H9 (cell line): Measurements from ENCODE around the gene EDEM2. TPM values are rescaled to one million over a fixed set of nuclear protein-coding genes. Genes with fewer than 3 reads are reported as not detected.
A peak's percentile ranks its signal among the peaks of the same experiment; 100 is the strongest.

ENCODE experiments used
- DNase-seq: peaks from one replicate; pipeline ENCODE4 v3.0.0-alpha.2; 2017
- H2AFZ ChIP-seq: one replicate; pipeline ENCODE4 v1.6.1; 2013; ENCODE audit warnings: mild to moderate bottlenecking, low read length, control low read depth, moderate library complexity
- H2AK5ac ChIP-seq: 2 replicates; pipeline ENCODE4 v1.6.1; 2013; ENCODE audit warnings: low read length, control low read depth, mixed read lengths; ENCODE audit not compliant: insufficient read length
- H2BK120ac ChIP-seq: one replicate; pipeline ENCODE4 v1.6.1; 2013; ENCODE audit warnings: low read depth, mild to moderate bottlenecking, low read length, control low read depth, inconsistent platforms; ENCODE audit not compliant: poor library complexity, severe bottlenecking
- H2BK12ac ChIP-seq: 2 replicates; pipeline ENCODE4 v1.6.1; 2013; ENCODE audit warnings: low read length, control low read depth, mixed read lengths, low read depth; ENCODE audit not compliant: insufficient read length
- H2BK15ac ChIP-seq: 2 replicates; pipeline ENCODE4 v1.6.1; 2013; ENCODE audit warnings: low read depth, low read length, control low read depth
- H2BK20ac ChIP-seq: one replicate; pipeline ENCODE4 v1.6.1; 2013; ENCODE audit warnings: low read depth, mild to moderate bottlenecking, low read length, control low read depth, inconsistent platforms; ENCODE audit not compliant: poor library complexity, severe bottlenecking
- H2BK5ac ChIP-seq: 2 replicates; pipeline ENCODE4 v1.6.1; 2013; ENCODE audit warnings: low read length, control low read depth, mixed read lengths; ENCODE audit not compliant: insufficient read length
- H3K14ac ChIP-seq: 2 replicates; pipeline ENCODE4 v1.6.1; 2013; ENCODE audit warnings: low read length, control low read depth; ENCODE audit not compliant: insufficient read depth
- H3K18ac ChIP-seq: 2 replicates; pipeline ENCODE4 v1.6.1; 2013; ENCODE audit warnings: low read depth, mild to moderate bottlenecking, mixed read lengths, low read length, control low read depth; ENCODE audit not compliant: insufficient read length
- H3K23ac ChIP-seq: 2 replicates; pipeline ENCODE4 v1.6.1; 2013; ENCODE audit warnings: low read length, control low read depth, mixed read lengths, low read depth; ENCODE audit not compliant: insufficient read length
- H3K23me2 ChIP-seq: 2 replicates; pipeline ENCODE4 v1.6.1; 2013; ENCODE audit warnings: low read depth, mild to moderate bottlenecking, mixed read lengths, low read length, control low read depth; ENCODE audit not compliant: insufficient read length, poor library complexity, severe bottlenecking
- H3K27ac ChIP-seq: 2 replicates; pipeline ENCODE4 v1.5.1; 2013; ENCODE audit warnings: low read length, control low read depth, mixed read lengths, low read depth; ENCODE audit not compliant: insufficient read length
- H3K27me3 ChIP-seq: 2 replicates; pipeline ENCODE4 v1.6.1; 2013; ENCODE audit warnings: low read length, control low read depth, inconsistent platforms; ENCODE audit not compliant: insufficient read depth
- H3K4ac ChIP-seq: 2 replicates; pipeline ENCODE4 v1.6.1; 2013; ENCODE audit warnings: low read depth, mild to moderate bottlenecking, control low read depth, inconsistent platforms, low read length, moderate library complexity
- H3K4me1 ChIP-seq: 2 replicates; pipeline ENCODE4 v1.6.1; 2013; ENCODE audit warnings: low read length, control low read depth, inconsistent platforms; ENCODE audit not compliant: insufficient read depth
- H3K4me2 ChIP-seq: 2 replicates; pipeline ENCODE4 v1.6.1; 2013; ENCODE audit warnings: low read length, control low read depth, mixed read lengths; ENCODE audit not compliant: insufficient read length, insufficient read depth
- H3K56ac ChIP-seq: 2 replicates; pipeline ENCODE4 v1.6.1; 2013; ENCODE audit warnings: low read depth, mild to moderate bottlenecking, mixed read lengths, low read length, control low read depth; ENCODE audit not compliant: insufficient read length
- H3K79me1 ChIP-seq: 2 replicates; pipeline ENCODE4 v1.6.1; 2013; ENCODE audit warnings: low read depth, mild to moderate bottlenecking, moderate library complexity, low read length, control low read depth, inconsistent platforms; ENCODE audit not compliant: insufficient read depth, poor library complexity, severe bottlenecking
- H3K79me2 ChIP-seq: 2 replicates; pipeline ENCODE4 v1.6.1; 2013; ENCODE audit warnings: low read length, control low read depth, inconsistent platforms; ENCODE audit not compliant: insufficient read depth
- H3K9ac ChIP-seq: 2 replicates; pipeline ENCODE4 v1.6.1; 2013; ENCODE audit warnings: low read length, control low read depth, mixed read lengths; ENCODE audit not compliant: insufficient read length; ENCODE audit errors: extremely low read depth
- H3K9me3 ChIP-seq: one replicate; pipeline ENCODE4 v1.6.1; 2013; ENCODE audit warnings: low read depth, low read length, inconsistent platforms; ENCODE audit not compliant: control insufficient read depth
- H3T11ph ChIP-seq: one replicate; pipeline ENCODE4 v1.6.1; 2013; ENCODE audit warnings: mild to moderate bottlenecking, low read length, control low read depth, inconsistent platforms
- H4K20me1 ChIP-seq: one replicate; pipeline ENCODE4 v1.6.1; 2013; ENCODE audit not compliant: control insufficient read depth, insufficient read length, insufficient read depth
- H4K5ac ChIP-seq: 2 replicates; pipeline ENCODE4 v1.6.1; 2013; ENCODE audit warnings: low read depth, mild to moderate bottlenecking, mixed read lengths, low read length, control low read depth; ENCODE audit not compliant: insufficient read length
- H4K8ac ChIP-seq: replicated peaks from 2 replicates; pipeline ENCODE4 v1.6.1; 2013; ENCODE audit warnings: low read length, control low read depth, mixed read lengths, low read depth; ENCODE audit not compliant: insufficient read length
- H4K91ac ChIP-seq: 2 replicates; pipeline ENCODE4 v1.6.1; 2013; ENCODE audit warnings: low read depth, mild to moderate bottlenecking, moderate library complexity, mixed read lengths, low read length, control low read depth; ENCODE audit not compliant: insufficient read length
- H3K27ac Mint-ChIP-seq, 3 experiments: 2 replicates in 2 of 3; 3 replicates in 1 of 3; pipeline ENCODE4 v1.8.0; 2020 to 2021; ENCODE audit warnings: mixed read lengths in 3 of 3, mild to moderate bottlenecking in 1 of 3, moderate library complexity in 1 of 3
- H3K27me3 Mint-ChIP-seq: 2 replicates; pipeline ENCODE4 v1.8.0; 2021; ENCODE audit warnings: low read depth, mild to moderate bottlenecking, moderate library complexity, mixed read lengths
- H3K36me3 Mint-ChIP-seq, 3 experiments: 2 replicates in 2 of 3; 3 replicates in 1 of 3; pipeline ENCODE4 v1.8.0; 2020 to 2021; ENCODE audit warnings: low read depth in 3 of 3, mixed read lengths in 3 of 3; ENCODE audit not compliant: insufficient read depth in 1 of 3
- H3K4me1 Mint-ChIP-seq, 2 experiments: 2 replicates each; pipeline ENCODE4 v1.8.0; 2020; ENCODE audit warnings: mixed read lengths in 2 of 2
- H3K4me3 Mint-ChIP-seq, 2 experiments: 2 replicates in 1 of 2; 3 replicates in 1 of 2; pipeline ENCODE4 v1.8.0; 2020 to 2021; ENCODE audit warnings: mild to moderate bottlenecking in 2 of 2, mixed read lengths in 2 of 2, moderate library complexity in 1 of 2
- H3K9me3 Mint-ChIP-seq, 2 experiments: 2 replicates in 1 of 2; 3 replicates in 1 of 2; pipeline ENCODE4 v1.8.0; 2020; ENCODE audit warnings: mild to moderate bottlenecking in 2 of 2, mixed read lengths in 2 of 2, moderate library complexity in 1 of 2
- CTCF ChIP-seq: fragments of 200-600 bp; sonication (generic); conservative IDR thresholded peaks from 3 replicates; pipeline ENCODE4 v1.8.0; 2021; ENCODE audit warnings: antibody characterized with exemption, mild to moderate bottlenecking
- WGBS: extraction: QIAGEN DNeasy Blood & Tissue Kit; methylation state at CpG from one replicate; pipeline ENCODE4 v1.1.7; 2013; ENCODE audit warnings: missing lambda C conversion rate, low lambda C conversion rate, mixed read lengths; ENCODE audit not compliant: insufficient read length; ENCODE audit errors: extremely low coverage; 5-methylcytosine and 5-hydroxymethylcytosine counted together
- total RNA-seq: library from RNA; stranded (reverse); gene quantifications from 2 replicates; pipeline ENCODE4 v1.2.1, GENCODE V29; 2021

The EDEM2 gene
- total RNA-seq, 1 experiment from 2014 or later: 27.8 TPM

- peaks cover 0 to 39% (median 28%) of the 10 kb centered on the region in 3 experiments; a peak in 6 of 7 replicates for H3K36me3 Mint-ChIP-seq
- no peak overlapping the region for H2BK15ac ChIP-seq
- no peak overlapping the region for H4K5ac ChIP-seq
- TF ChIP-seq CTCF: peak; percentile 91
- no peaks in the 10 kb centered on the region for H3K27me3 ChIP-seq
- H3K4me3 Mint-ChIP-seq: peak overlapping the region; percentile 14 to 27; a peak in 3 of 5 replicates
- H3K14ac ChIP-seq: no peak overlapping the region
- no peak overlapping the region for H2BK12ac ChIP-seq
- WGBS: no CpG with 5 or more reads among the region's 2 CpGs
- no peak overlapping the region for H3K9ac ChIP-seq
- H3K56ac ChIP-seq: no peak overlapping the region
- peak overlapping the region in 1 of 3 experiments; percentile 70; a peak in 2 of 7 replicates for H3K27ac Mint-ChIP-seq
- no peak overlapping the region for H3K18ac ChIP-seq
- H3T11ph ChIP-seq: no peak overlapping the region
- H3K23me2 ChIP-seq: no peaks in the 10 kb centered on the region
- no peak overlapping the region for H3K4ac ChIP-seq
- no peak overlapping the region for H2AK5ac ChIP-seq
- no peak overlapping the region for H3K23ac ChIP-seq
- H2AFZ ChIP-seq: no peak overlapping the region
- DNase-seq: no peak
- H4K20me1 ChIP-seq: no peaks in the 10 kb centered on the region
- H3K4me1 ChIP-seq: peaks cover 2% of the 10 kb centered on the region; the same call in 1 of the 2 replicates
- H3K9me3 ChIP-seq: no peaks in the 10 kb centered on the region
- no peak overlapping the region for H4K8ac ChIP-seq
- H4K91ac ChIP-seq: no peak overlapping the region
- H3K79me1 ChIP-seq: no peaks in the 10 kb centered on the region
- peaks cover 17 to 28% of the 10 kb centered on the region in 2 experiments for H3K4me1 Mint-ChIP-seq
- no peaks in the 10 kb centered on the region for H3K27me3 Mint-ChIP-seq
- H3K9me3 Mint-ChIP-seq: no peaks in the 10 kb centered on the region; a peak in 1 of 5 replicates
- H2BK5ac ChIP-seq: no peak overlapping the region
- H3K4me2 ChIP-seq: no peak overlapping the region
- H3K27ac ChIP-seq: no peak overlapping the region
- H3K79me2 ChIP-seq: no peaks in the 10 kb centered on the region
- H2BK120ac ChIP-seq: no peak overlapping the region
- no peak overlapping the region for H2BK20ac ChIP-seq
Observed at GRCh38 chr20:35145141-35145564, 2.0 kb downstream of the EDEM2 start.
